Adipocyte (in vitro differentiated cells): ENCODE data around the gene FAM53B.

ENCODE experiments used
- DNase-seq: peaks from one replicate; pipeline ENCODE4 v3.0.0-alpha.2; 2015; ENCODE audit warnings: low read depth
- H3K27me3 ChIP-seq: replicated peaks from 2 replicates; pipeline ENCODE4 v1.7.0; 2013; ENCODE audit warnings: mild to moderate bottlenecking, low read length, moderate library complexity; ENCODE audit not compliant: control insufficient read depth, insufficient read depth
- H3K36me3 ChIP-seq: 2 replicates; pipeline ENCODE4 v1.7.0; 2013; ENCODE audit warnings: low read length, mild to moderate bottlenecking, moderate library complexity; ENCODE audit not compliant: control insufficient read depth, insufficient read depth, severe bottlenecking
- H3K4me1 ChIP-seq: 2 replicates; pipeline ENCODE4 v1.7.0; 2013; ENCODE audit warnings: mild to moderate bottlenecking, low read length, moderate library complexity; ENCODE audit not compliant: control insufficient read depth, insufficient read depth
- H3K4me3 ChIP-seq: 2 replicates; pipeline ENCODE4 v1.7.0; 2013; ENCODE audit warnings: mild to moderate bottlenecking, low read length, moderate library complexity
- H3K9ac ChIP-seq: 2 replicates; pipeline ENCODE4 v1.7.0; 2013; ENCODE audit warnings: mild to moderate bottlenecking, low read length, moderate library complexity
- H3K9me3 ChIP-seq: 2 replicates; pipeline ENCODE4 v1.7.0; 2013; ENCODE audit warnings: mild to moderate bottlenecking, low read length, moderate library complexity; ENCODE audit not compliant: control insufficient read depth

Gene FAM53B

DNA sequence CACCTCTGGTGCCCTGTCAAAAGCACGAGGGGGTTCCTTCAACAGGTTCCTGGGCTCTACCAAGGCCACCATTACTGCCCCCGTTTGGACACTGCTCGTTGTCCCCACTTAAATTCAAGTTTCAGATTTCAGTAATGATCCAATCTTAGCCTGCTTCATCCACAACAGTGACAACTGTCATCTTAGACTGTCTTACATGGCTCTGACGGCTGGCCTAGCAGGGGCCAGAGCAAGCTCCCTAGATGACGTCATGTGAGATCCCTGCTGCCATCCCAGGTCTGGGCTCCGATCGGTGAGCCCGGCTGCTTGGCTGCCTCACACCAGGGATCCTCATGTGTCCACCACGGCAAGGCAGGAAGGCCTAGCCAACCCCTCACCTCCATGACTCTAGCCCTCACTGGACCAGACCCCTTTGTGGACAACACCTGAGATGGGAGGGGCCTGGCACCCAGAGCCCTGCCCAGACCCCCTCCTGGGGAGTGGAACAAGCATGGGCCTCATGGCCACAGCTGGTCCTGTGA is 82.5 kb downstream of the FAM53B start:
- Histone ChIP-seq H3K36me3 (no peaks in the 10 kb centered on the region), H3K9ac (no peak overlapping the region), H3K4me1 (peaks cover 11% of the 10 kb centered on the region), H3K9me3 (no peaks in the 10 kb centered on the region), H3K27me3 (no peaks in the 10 kb centered on the region), H3K4me3 (no peak overlapping the region)
- no peak for DNase-seq

DNA sequence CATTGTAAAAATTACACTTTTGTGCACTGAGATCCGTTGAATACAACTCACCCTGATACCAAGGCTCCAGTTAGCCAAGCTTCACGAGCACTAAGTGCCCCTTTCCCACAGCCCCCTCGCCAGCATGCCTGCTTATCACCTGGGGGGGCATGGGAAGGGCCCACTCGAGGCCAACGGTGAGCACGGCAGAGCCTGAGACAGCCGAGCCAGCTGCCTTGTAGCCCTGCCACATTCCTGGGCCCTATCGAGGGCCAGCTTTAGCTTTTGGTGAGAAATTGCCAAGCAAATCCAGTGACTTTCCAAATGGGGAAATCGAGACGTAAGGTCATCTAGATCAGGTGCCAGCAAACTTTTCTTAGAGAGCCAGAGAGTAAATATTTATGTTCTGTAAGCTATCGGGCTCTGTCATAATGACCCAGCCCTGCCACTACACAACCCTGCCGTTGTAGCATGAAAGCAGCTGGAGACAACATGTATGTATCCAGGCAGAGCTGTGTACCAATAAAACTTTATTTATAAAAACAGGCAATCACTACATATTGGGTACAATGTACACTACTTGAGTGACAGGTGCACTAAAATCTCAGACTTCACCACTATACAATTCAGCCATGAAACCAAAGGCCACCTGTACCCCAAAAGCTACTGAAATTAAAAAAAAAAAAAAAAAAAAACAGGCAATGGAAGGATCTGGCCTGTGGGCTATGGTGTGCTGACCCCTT is 83.6 kb downstream of the FAM53B start:
- no peak overlapping the region for H3K9ac ChIP-seq
- no peaks in the 10 kb centered on the region for H3K36me3 ChIP-seq
- peaks cover 4% of the 10 kb centered on the region for H3K4me1 ChIP-seq
- DNase-seq: no peak
- no peaks in the 10 kb centered on the region for H3K27me3 ChIP-seq
- H3K4me3 ChIP-seq: no peak overlapping the region
- H3K9me3 ChIP-seq: no peaks in the 10 kb centered on the region

DNA sequence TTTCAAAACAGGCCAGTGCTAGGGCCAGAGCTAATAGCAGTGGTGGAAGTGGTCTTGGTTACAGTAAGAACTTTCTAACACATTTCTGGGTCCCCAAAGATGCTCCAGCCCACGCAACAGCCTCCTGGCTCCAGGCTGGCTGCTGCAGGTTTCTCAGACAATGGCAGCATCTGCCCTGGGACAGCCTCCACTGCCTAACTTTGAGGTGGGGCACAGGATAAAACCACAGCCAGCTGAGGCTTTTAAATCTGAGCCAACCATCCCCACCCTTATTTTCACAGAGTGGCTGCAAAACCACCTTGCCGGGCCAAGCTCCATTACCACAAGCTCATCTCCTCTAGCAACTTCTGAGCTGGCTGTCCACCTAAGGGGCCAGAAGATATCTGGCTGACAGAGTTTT is 84.8 kb downstream of the FAM53B start:
- no peak for DNase-seq
- no peaks in the 10 kb centered on the region for H3K9me3 ChIP-seq
- no peak overlapping the region for H3K4me3 ChIP-seq
- H3K36me3 ChIP-seq: no peaks in the 10 kb centered on the region
- no peak overlapping the region for H3K9ac ChIP-seq
- H3K4me1 ChIP-seq: peaks cover 4% of the 10 kb centered on the region
- no peaks in the 10 kb centered on the region for H3K27me3 ChIP-seq

DNA sequence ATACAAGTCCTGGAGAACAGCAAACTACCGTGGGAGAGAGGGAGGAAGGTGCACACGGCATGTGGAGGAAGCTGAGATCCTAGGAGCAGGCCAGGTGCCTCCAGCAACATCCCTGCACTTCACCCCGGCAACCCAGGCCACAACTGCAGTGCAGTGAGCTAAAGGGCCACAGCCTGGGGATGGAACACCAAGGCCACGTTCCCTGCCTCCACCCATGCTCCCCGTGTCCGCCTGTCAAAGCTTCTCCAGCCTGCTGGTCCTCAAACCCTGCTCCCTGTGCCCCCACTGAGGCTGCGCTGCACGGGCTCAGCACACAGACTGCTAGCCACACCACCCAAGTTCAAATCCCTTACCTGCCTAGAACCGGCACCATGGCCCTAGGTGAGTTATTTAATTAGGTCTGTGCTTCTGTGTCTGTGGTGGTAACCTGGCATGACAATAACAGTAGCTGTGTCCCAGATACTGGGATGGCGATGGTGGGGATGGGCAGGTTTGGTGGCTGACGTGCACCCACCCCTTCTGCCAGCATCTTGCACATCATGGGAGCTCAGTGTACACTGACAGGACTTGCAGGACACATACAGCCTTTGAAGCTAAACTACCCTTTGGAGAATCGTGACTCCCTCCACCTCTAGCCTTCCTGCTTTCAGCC is 85.5 kb downstream of the FAM53B start:
- Histone ChIP-seq H3K4me3 (no peak overlapping the region), H3K4me1 (peaks cover 4% of the 10 kb centered on the region), H3K9ac (no peak overlapping the region), H3K36me3 (no peaks in the 10 kb centered on the region), H3K27me3 (no peaks in the 10 kb centered on the region), H3K9me3 (no peaks in the 10 kb centered on the region)
- no peak for DNase-seq

DNA sequence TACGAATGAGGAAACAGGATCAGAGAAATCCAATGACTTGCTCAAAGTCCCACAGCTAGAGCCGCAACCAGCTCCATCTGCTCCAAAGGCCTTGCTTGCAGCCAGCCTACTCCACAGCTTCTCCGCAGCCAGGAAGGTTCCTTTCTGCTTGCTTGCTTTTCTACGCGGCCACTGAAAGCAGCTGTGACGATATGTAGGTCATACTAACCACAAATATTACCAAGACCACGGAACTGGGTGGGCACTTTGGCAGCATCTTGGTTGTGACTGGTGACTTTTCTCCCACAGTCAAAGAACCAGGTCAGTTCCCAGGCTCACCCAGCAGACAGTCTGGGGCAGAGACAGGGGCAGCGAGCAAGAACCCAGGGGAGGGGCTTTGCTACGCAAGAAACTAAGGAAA is 86.4 kb downstream of the FAM53B start:
- no peak for DNase-seq
- peaks cover 4% of the 10 kb centered on the region for H3K4me1 ChIP-seq
- no peaks in the 10 kb centered on the region for H3K36me3 ChIP-seq
- H3K4me3 ChIP-seq: no peak overlapping the region
- H3K9me3 ChIP-seq: no peaks in the 10 kb centered on the region
- H3K9ac ChIP-seq: no peak overlapping the region
- no peaks in the 10 kb centered on the region for H3K27me3 ChIP-seq

DNA sequence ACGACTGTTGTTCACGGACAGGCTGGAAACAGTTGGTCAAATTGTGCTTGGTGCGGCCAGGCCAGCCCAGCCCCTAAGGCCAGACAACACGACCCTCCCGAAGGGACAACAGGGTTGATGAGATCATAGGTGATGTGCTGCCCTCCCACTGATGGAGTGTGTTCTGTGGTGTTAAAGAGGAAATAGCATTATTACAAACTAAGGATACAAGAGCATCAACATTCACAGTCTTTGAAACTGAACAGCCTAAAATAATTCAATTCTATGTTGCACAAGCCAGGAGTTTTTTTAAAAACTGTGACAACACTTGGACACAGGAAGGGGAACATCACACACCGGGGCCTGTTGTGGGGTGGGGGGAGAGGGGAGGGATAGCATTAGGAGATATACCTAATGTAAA is 87.6 kb downstream of the FAM53B start:
- Histone ChIP-seq H3K27me3 (no peaks in the 10 kb centered on the region), H3K9ac (no peak overlapping the region), H3K9me3 (no peaks in the 10 kb centered on the region), H3K4me3 (no peak overlapping the region), H3K36me3 (no peaks in the 10 kb centered on the region), H3K4me1 (peaks cover 4% of the 10 kb centered on the region)
- DNase-seq: no peak

DNA sequence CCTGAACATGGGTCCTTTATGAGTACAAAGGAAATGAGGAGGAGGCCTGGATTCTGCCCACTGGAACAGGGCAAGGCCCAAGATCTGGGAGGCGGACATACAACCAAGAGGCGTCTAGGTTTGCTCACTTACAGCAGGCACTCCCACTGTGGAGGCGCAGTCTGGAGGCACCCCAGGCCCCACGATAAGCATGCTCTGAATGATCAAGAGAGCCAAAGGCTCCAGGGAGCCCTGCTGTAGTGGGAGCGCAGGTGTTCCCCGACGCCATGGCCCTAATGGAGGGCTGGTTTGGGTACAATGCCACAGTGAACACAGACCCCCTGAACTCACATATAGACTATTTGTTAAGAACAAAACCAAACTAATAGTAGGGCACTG is 88.1 kb downstream of the FAM53B start:
- Histone ChIP-seq H3K36me3 (no peaks in the 10 kb centered on the region), H3K4me1 (peaks cover 4% of the 10 kb centered on the region), H3K4me3 (no peak overlapping the region), H3K9ac (no peak overlapping the region), H3K27me3 (no peaks in the 10 kb centered on the region), H3K9me3 (no peaks in the 10 kb centered on the region)
- no peak for DNase-seq

DNA sequence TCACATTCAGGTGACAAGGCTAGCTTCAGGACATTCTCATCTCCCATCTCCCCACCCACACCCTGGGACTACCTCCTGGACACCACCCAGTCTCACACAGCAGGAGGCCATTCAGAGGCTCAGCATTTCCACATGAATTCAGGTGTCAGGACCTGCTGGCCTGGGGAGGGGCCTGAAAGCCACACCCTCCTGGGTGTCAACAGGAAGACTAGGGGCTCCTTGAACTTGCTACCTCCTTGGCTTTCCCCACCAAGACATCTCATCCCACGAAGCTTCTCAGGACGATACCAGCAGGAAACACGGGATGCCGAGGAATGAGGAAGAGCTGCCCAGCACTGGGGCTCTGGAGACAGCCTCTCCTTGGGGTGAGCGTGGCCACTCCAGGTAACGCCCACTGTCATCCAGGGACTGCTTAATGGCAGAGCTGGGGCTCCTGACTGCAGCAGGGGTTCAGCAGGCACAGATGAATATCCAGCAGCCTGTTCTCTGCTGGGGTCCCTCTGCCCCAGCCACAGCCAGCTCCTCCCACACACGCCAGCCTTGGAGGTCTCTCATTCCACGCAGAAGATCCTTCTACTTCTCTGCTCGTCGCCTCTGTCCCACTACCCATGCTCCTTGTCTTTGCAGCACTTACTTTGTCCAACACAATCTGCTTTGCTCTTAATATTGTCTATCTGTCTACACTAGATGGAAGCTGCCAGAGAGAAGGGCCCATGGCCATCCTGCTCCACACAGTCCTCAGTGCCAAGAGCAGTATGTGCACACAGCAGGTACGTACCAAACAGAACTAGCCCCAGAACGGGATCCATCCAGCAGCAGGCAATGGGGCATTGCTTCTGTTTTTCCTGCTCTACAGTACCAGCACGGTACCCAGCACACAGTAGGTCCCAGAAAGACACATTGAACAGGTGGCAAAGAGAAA is 88.7 kb downstream of the FAM53B start:
- Histone ChIP-seq H3K4me1 (peaks cover 4% of the 10 kb centered on the region), H3K9me3 (no peaks in the 10 kb centered on the region)
- DNase-seq: no peak

DNA sequence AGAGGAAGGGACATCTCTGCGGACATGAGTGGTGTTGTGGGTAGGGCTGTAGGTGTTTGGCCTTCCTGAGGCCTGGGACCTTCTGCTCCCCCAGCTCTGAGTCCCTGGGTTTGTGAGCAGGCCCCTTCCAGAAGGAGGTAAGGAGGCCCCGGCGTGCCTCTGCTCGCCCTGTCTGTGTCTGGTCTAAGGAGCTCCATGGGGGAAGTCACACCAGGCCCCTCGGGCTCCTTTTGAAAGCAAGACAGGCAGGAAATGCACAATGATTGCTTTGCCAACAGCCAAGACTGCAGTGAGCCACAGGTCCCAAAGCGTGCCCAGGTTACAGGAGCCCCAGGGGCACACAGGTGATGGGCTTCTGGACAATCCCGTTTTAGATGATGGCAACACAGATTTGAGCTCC is 89.5 kb downstream of the FAM53B start:
- DNase-seq: no peak

More for the DNA sequence above, 88.7 kb downstream of the FAM53B start:
- H3K4me3 ChIP-seq: no peak overlapping the region
- no peaks in the 10 kb centered on the region for H3K36me3 ChIP-seq
- H3K27me3 ChIP-seq: no peaks in the 10 kb centered on the region
- no peak overlapping the region for H3K9ac ChIP-seq

DNA sequence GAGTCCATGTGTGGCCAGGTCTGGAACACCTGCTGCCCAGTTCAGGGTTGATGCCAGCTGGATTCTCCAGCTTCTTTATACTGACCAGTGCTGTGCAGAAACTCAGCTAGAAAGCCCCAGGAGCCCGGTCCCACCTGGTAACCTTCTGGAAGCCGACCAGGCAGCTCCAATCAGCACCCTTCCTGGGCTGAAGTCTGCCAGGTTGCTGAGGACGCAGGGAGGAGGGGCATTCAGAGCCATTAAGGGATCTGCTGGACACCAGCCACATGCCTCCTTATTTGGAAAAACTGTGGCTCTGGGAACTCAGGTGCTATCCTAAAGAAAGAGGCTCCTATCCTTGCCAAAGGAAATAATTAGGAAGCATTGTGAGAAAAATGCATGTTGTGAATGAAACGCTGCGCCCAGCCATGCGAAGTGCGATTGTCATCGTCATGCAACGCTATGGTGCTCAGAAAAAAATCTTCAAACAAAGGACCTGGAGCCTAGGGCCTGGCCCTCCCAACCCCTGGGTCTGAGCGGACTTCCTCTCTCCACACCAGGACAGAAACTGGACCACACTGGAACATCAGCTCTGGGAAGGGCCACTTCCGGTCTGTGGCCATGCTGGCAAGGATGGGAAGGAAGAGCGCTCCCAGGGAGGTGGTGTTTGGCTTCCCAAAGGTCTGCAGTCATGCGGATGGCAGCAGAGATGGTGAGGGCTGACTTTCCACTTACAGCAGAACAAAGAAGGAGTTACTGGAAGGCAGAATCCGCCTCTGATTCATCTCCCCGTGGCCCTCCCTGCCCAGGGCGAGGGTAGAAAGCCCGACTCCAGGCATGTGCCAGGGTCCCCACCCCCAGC is 90.1 kb downstream of the FAM53B start:
- DNase-seq: no peak
- Histone ChIP-seq H3K9me3 (no peaks in the 10 kb centered on the region), H3K4me3 (no peak overlapping the region), H3K36me3 (no peaks in the 10 kb centered on the region), H3K4me1 (peaks cover 7% of the 10 kb centered on the region), H3K9ac (no peak overlapping the region), H3K27me3 (no peaks in the 10 kb centered on the region)

More for the DNA sequence above, 89.5 kb downstream of the FAM53B start:
- no peak overlapping the region for H3K9ac ChIP-seq
- no peaks in the 10 kb centered on the region for H3K9me3 ChIP-seq
- no peaks in the 10 kb centered on the region for H3K36me3 ChIP-seq
- no peak overlapping the region for H3K4me3 ChIP-seq
- peaks cover 4% of the 10 kb centered on the region for H3K4me1 ChIP-seq
- no peaks in the 10 kb centered on the region for H3K27me3 ChIP-seq
